Fibroblast of lung (primary cell): Measurements from ENCODE around the gene CHP1. TPM values are rescaled to one million over a fixed set of nuclear protein-coding genes. Genes with fewer than 3 reads are reported as not detected.
"Not testable (repeated sequence)": the region's sequence is repeated elsewhere in the genome, so short reads cannot be mapped to it uniquely, and the experiment has no call there.

ENCODE experiments used
- DNase-seq, 2 donors: peaks; one replicate each; pipeline versions ENCODE4 v3.0.0 to v3.0.0-alpha.2; 2010; ENCODE audit warnings: low read depth in 2 of 2
- H2AFZ ChIP-seq: 2 replicates; pipeline ENCODE4 v1.5.1; 2012; ENCODE audit warnings: low read length, control low read depth, inconsistent platforms
- H3K27ac ChIP-seq: 2 replicates; pipeline ENCODE4 v1.5.1; 2011; ENCODE audit warnings: low read length, control low read depth; ENCODE audit not compliant: insufficient read depth
- H3K27me3 ChIP-seq: 2 replicates; pipeline ENCODE4 v1.5.1; 2011; ENCODE audit warnings: mild to moderate bottlenecking, low read length; ENCODE audit not compliant: control insufficient read depth, insufficient read depth
- H3K36me3 ChIP-seq: 2 replicates; pipeline ENCODE4 v1.5.1; 2011; ENCODE audit warnings: low read length; ENCODE audit not compliant: control insufficient read depth, insufficient read depth
- H3K4me1 ChIP-seq: 2 replicates; pipeline ENCODE4 v1.5.1; 2011; ENCODE audit warnings: low read length; ENCODE audit not compliant: control insufficient read depth, insufficient read depth; ENCODE audit errors: extremely low read depth
- H3K4me2 ChIP-seq: 2 replicates; pipeline ENCODE4 v1.5.1; 2011; ENCODE audit warnings: low read length, control low read depth; ENCODE audit not compliant: insufficient read depth; ENCODE audit errors: extremely low read depth
- H3K4me3 ChIP-seq, 4 experiments: fragments of 200-600 bp in 1 of 4; sonication (generic) in 1 of 4; replicated peaks in 1 of 4; 2 replicates each; pipeline ENCODE4 v1.5.1; 2011 to 2016; ENCODE audit warnings: low read length in 4 of 4, low read depth in 3 of 4, mild to moderate bottlenecking in 3 of 4, control low read depth in 2 of 4, inconsistent platforms in 1 of 4, mixed read lengths in 1 of 4; ENCODE audit not compliant: insufficient read depth in 1 of 4; ENCODE audit errors: control extremely low read depth in 1 of 4
- H3K79me2 ChIP-seq: 2 replicates; pipeline ENCODE4 v1.5.1; 2012; ENCODE audit warnings: mild to moderate bottlenecking, low read length, inconsistent platforms; ENCODE audit not compliant: control insufficient read depth, insufficient read depth
- H3K9ac ChIP-seq: 2 replicates; pipeline ENCODE4 v1.5.1; 2011; ENCODE audit warnings: mild to moderate bottlenecking, low read length, control low read depth; ENCODE audit not compliant: insufficient read depth
- H3K9me3 ChIP-seq: 2 replicates; pipeline ENCODE4 v1.5.1; 2012; ENCODE audit warnings: low read depth, low read length; ENCODE audit not compliant: control insufficient read depth, insufficient read depth
- H4K20me1 ChIP-seq: 2 replicates; pipeline ENCODE4 v1.5.1; 2011; ENCODE audit warnings: low read length; ENCODE audit not compliant: control insufficient read depth, insufficient read depth; ENCODE audit errors: extremely low read depth
- EZH2 ChIP-seq: IDR thresholded peaks from 2 replicates; pipeline ENCODE4 v1.5.1; 2012; ENCODE audit warnings: low read length, control low read depth, mild to moderate bottlenecking; ENCODE audit errors: missing control alignments
- polyA plus RNA-seq, 2 donors: library from polyadenylated mRNA; depleted of rRNA in 1 of 2; stranded (reverse) in 1 of 2; unstranded in 1 of 2; fragments of >200 nt; gene quantifications; 2 replicates each; pipeline ENCODE4 v1.2.1, GENCODE V29; 2011 to 2012; ENCODE audit warnings: missing spikeins in 1 of 2
- total RNA-seq: library from RNA; depleted of rRNA; stranded (reverse); fragments of >200 nt; gene quantifications from 2 replicates; pipeline ENCODE4 v1.2.1, GENCODE V29; 2014
- TF ChIP-seq, protein P1 (sequence below), 2 donors: IDR thresholded peaks in 1 of 2; conservative IDR thresholded peaks in 1 of 2; 1 replicate in 1 of 2; 2 replicates in 1 of 2; pipeline ENCODE4 v1.5.1; 2011 to 2012; ENCODE audit warnings: low read length in 2 of 2, control low read depth in 1 of 2, inconsistent platforms in 1 of 2, low read depth in 1 of 2, mild to moderate bottlenecking in 1 of 2

The CHP1 gene
- total and polyA plus RNA-seq, 2 donors (not counting 1 experiment from before 2014, with no cell fraction given) = 84.7 to 118 TPM

- H3K9me3 ChIP-seq = no peaks in the 10 kb centered on the region
- H3K9ac ChIP-seq = no peak overlapping the region
- no peaks in the 10 kb centered on the region for H3K36me3 ChIP-seq
- no peaks in the 10 kb centered on the region for H3K79me2 ChIP-seq
- no peak for TF ChIP-seq EZH2
- TF ChIP-seq, protein P1, sequence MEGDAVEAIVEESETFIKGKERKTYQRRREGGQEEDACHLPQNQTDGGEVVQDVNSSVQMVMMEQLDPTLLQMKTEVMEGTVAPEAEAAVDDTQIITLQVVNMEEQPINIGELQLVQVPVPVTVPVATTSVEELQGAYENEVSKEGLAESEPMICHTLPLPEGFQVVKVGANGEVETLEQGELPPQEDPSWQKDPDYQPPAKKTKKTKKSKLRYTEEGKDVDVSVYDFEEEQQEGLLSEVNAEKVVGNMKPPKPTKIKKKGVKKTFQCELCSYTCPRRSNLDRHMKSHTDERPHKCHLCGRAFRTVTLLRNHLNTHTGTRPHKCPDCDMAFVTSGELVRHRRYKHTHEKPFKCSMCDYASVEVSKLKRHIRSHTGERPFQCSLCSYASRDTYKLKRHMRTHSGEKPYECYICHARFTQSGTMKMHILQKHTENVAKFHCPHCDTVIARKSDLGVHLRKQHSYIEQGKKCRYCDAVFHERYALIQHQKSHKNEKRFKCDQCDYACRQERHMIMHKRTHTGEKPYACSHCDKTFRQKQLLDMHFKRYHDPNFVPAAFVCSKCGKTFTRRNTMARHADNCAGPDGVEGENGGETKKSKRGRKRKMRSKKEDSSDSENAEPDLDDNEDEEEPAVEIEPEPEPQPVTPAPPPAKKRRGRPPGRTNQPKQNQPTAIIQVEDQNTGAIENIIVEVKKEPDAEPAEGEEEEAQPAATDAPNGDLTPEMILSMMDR (conservative IDR thresholded peaks at IDR 0.05 in 1 of 2, IDR thresholded peaks at IDR 0.05 in 1 of 2; ENCODE audit: low read depth in 1 of 2, low read length in 2 of 2) = no peak
- H3K27me3 ChIP-seq = no peaks in the 10 kb centered on the region
- no peak overlapping the region for H3K4me3 ChIP-seq
- no peak overlapping the region for H3K4me2 ChIP-seq
- H3K4me1 ChIP-seq = no peaks in the 10 kb centered on the region
- H4K20me1 ChIP-seq = no peaks in the 10 kb centered on the region
- no peak for DNase-seq
- H2AFZ ChIP-seq = no peak overlapping the region
- H3K27ac ChIP-seq = no peak overlapping the region
Observed at GRCh38 chr15:41309226-41309905, 78.3 kb downstream of the CHP1 start.

- not testable (repeated sequence) for H3K4me2 ChIP-seq, H3K79me2 ChIP-seq, H3K4me1 ChIP-seq, H3K4me3 ChIP-seq, H3K9me3 ChIP-seq, DNase-seq, H3K9ac ChIP-seq, H3K27me3 ChIP-seq, H4K20me1 ChIP-seq, H3K36me3 ChIP-seq, H3K27ac ChIP-seq, H2AFZ ChIP-seq
Observed at GRCh38 chr15:41320805-41321330, 89.8 kb downstream of the CHP1 start.

GRCh38 chr15:41323611-41324010, 92.5 kb downstream of the CHP1 start:
- H3K9me3 ChIP-seq = no peaks in the 10 kb centered on the region
- no peak overlapping the region for H3K27ac ChIP-seq
- no peak for TF ChIP-seq EZH2
- TF ChIP-seq, protein P1 (conservative IDR thresholded peaks at IDR 0.05 in 1 of 2, IDR thresholded peaks at IDR 0.05 in 1 of 2; ENCODE audit: low read depth in 1 of 2, low read length in 2 of 2) = no peak
- no peak overlapping the region for H2AFZ ChIP-seq
- DNase-seq = no peak
- H4K20me1 ChIP-seq = no peaks in the 10 kb centered on the region
- H3K36me3 ChIP-seq = no peaks in the 10 kb centered on the region
- H3K4me2 ChIP-seq = no peak overlapping the region
- H3K9ac ChIP-seq = no peak overlapping the region
- no peaks in the 10 kb centered on the region for H3K27me3 ChIP-seq
- no peak overlapping the region for H3K4me3 ChIP-seq
- H3K4me1 ChIP-seq = no peaks in the 10 kb centered on the region
- H3K79me2 ChIP-seq = no peaks in the 10 kb centered on the region
